PFSK-1 (cell line): ENCODE measurements around the gene PAGE4.

ENCODE experiments used
- FOXP2 ChIP-seq: optimal IDR thresholded peaks from 2 replicates; pipeline ENCODE3; 2011; ENCODE audit warnings: borderline replicate concordance, control low read depth, inconsistent platforms; ENCODE audit not compliant: insufficient read depth; ENCODE audit errors: extremely low read length, extremely low read depth
- POLR2AphosphoS5 ChIP-seq: IDR thresholded peaks from 2 replicates; pipeline ENCODE4 v1.6.1; 2012; ENCODE audit warnings: low read depth, mild to moderate bottlenecking, control low read depth, low read length, moderate library complexity
- REST ChIP-seq, 2 experiments: IDR thresholded peaks; 2 replicates each; pipeline versions ENCODE4 v1.6.1 to v1.8.0; 2011 to 2012; ENCODE audit warnings: low read depth in 2 of 2, low read length in 2 of 2, control low read depth in 1 of 2, inconsistent platforms in 1 of 2, mild to moderate bottlenecking in 1 of 2, moderate library complexity in 1 of 2; ENCODE audit not compliant: insufficient read depth in 1 of 2
- SIN3A ChIP-seq: IDR thresholded peaks from 2 replicates; pipeline ENCODE4 v1.6.1; 2012; ENCODE audit warnings: mild to moderate bottlenecking, low read length, moderate library complexity, borderline replicate concordance; ENCODE audit not compliant: insufficient read depth
- TAF1 ChIP-seq: IDR thresholded peaks from 2 replicates; pipeline ENCODE4 v1.6.1; 2012; ENCODE audit warnings: low read length, control low read depth, borderline replicate concordance; ENCODE audit not compliant: insufficient read depth

GRCh38 chrX:49809891-49810632, 19.0 kb upstream of the PAGE4 start:
- TF ChIP-seq POLR2AphosphoS5 (no peak), TAF1 (no peak), SIN3A (no peak), REST (IDR thresholded peaks at IDR 0.05; ENCODE audit: insufficient read depth in 1 of 2, low read depth in 2 of 2, low read length in 2 of 2) (no peak), FOXP2 (no peak)
